Measurements from ENCODE around the gene SLC22A1.
A peak's percentile ranks its signal among the peaks of the same experiment; 100 is the strongest.

- TF ChIP-seq, protein P1, sequence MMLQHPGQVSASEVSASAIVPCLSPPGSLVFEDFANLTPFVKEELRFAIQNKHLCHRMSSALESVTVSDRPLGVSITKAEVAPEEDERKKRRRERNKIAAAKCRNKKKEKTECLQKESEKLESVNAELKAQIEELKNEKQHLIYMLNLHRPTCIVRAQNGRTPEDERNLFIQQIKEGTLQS (IDR thresholded peaks at IDR 0.05) = no peak
- TF ChIP-seq, protein P2, sequence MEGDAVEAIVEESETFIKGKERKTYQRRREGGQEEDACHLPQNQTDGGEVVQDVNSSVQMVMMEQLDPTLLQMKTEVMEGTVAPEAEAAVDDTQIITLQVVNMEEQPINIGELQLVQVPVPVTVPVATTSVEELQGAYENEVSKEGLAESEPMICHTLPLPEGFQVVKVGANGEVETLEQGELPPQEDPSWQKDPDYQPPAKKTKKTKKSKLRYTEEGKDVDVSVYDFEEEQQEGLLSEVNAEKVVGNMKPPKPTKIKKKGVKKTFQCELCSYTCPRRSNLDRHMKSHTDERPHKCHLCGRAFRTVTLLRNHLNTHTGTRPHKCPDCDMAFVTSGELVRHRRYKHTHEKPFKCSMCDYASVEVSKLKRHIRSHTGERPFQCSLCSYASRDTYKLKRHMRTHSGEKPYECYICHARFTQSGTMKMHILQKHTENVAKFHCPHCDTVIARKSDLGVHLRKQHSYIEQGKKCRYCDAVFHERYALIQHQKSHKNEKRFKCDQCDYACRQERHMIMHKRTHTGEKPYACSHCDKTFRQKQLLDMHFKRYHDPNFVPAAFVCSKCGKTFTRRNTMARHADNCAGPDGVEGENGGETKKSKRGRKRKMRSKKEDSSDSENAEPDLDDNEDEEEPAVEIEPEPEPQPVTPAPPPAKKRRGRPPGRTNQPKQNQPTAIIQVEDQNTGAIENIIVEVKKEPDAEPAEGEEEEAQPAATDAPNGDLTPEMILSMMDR (IDR thresholded peaks at IDR 0.05; ENCODE audit: low read depth, low read length, missing input control) = no peak
- peak in 1 of 2 donors; percentile 45 for TF ChIP-seq JUND (IDR thresholded peaks at IDR 0.05)
- TF ChIP-seq GABPA (IDR thresholded peaks at IDR 0.05 in 1 of 2, conservative IDR thresholded peaks at IDR 0.05 in 1 of 2) = no peak
- TF ChIP-seq YY1 (IDR thresholded peaks at IDR 0.05) = no peak
- TF ChIP-seq EGR1 (IDR thresholded peaks at IDR 0.05; ENCODE audit: low read depth in 2 of 2) = peak in 1 of 2 donors; percentile 74
- TF ChIP-seq, protein P3, sequence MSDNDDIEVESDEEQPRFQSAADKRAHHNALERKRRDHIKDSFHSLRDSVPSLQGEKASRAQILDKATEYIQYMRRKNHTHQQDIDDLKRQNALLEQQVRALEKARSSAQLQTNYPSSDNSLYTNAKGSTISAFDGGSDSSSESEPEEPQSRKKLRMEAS (IDR thresholded peaks at IDR 0.05) = peak; percentile 43
These were observed 2.4 kb downstream of the SLC22A1 start for GRCh38 chr6:160124007-160124406.
